GM12878 (cell line): ENCODE data around the gene PIGZ. TPM values are rescaled to one million over a fixed set of nuclear protein-coding genes. Genes with fewer than 3 reads are reported as not detected.
A peak's percentile ranks its signal among the peaks of the same experiment; 100 is the strongest.

Source experiments
- ATAC-seq: fragments of 200-7000 bp; cut with Tn5 transposase; 3 replicates; pipeline ENCODE4 v1.9.1; 2020; ENCODE audit warnings: mild to moderate bottlenecking, moderate library complexity
- BruUV-seq: library from RNA; stranded (reverse); fragments of 400-500 nt; replicated peaks from 2 replicates; lab custom pipeline; 2021; lab: Mats Ljungman, UMichigan
- CTCF ChIA-PET: fragments of 300-600 bp; sonication (Branson Sonifier 250); formaldehyde crosslinking; extraction: SDS; loops from one replicate; lab custom pipeline; 2021; ENCODE audit warnings: inconsistent platforms; lab: Yijun Ruan, JAX
- POLR2A ChIA-PET: fragments of 350-600 bp; formaldehyde crosslinking; extraction: SDS; loops from one replicate; lab custom pipeline; 2021; ENCODE audit warnings: inconsistent platforms; lab: Charles Lee
- RAD21 ChIA-PET: fragments of 300-600 bp; sonication (Branson Sonifier 250); formaldehyde crosslinking; loops from one replicate; lab custom pipeline; 2023; ENCODE audit warnings: antibody characterized with exemption; ENCODE audit not compliant: unreplicated experiment; lab: Charles Lee
- SMC1A ChIA-PET: fragments of 300-600 bp; sonication (Branson Sonifier 250); formaldehyde crosslinking; loops from one replicate; lab custom pipeline; 2023; ENCODE audit not compliant: unreplicated experiment, uncharacterized antibody; lab: Charles Lee
- DNase-seq: peaks from one replicate; pipeline ENCODE4 v3.0.0-alpha.2; 2011; ENCODE audit warnings: low read depth, low spot score
- FAIRE-seq: peaks from 3 replicates; lab custom pipeline; 2011; peaks lifted over from hg19 to GRCh38; lab: Jason Lieb, UNC
- H2AFZ ChIP-seq: 2 replicates; pipeline ENCODE4 v1.6.0; 2011; ENCODE audit warnings: low read depth, low read length, control low read depth; ENCODE audit not compliant: control insufficient read depth
- H3K27ac ChIP-seq: 2 replicates; pipeline ENCODE4 v1.5.1; 2011; ENCODE audit warnings: control low read depth; ENCODE audit not compliant: control insufficient read depth, insufficient read depth
- H3K27me3 ChIP-seq, 2 experiments: replicated peaks in 1 of 2; 2 replicates each; pipeline versions ENCODE4 v1.6.0 to v1.6.1; 2011; ENCODE audit warnings: low read length in 1 of 2; ENCODE audit not compliant: control insufficient read depth in 2 of 2, insufficient read depth in 2 of 2
- H3K36me3 ChIP-seq, 2 experiments: 2 replicates each; pipeline ENCODE4 v1.5.1; 2011; ENCODE audit warnings: low read length in 1 of 2; ENCODE audit not compliant: control insufficient read depth in 2 of 2, insufficient read depth in 2 of 2
- H3K4me1 ChIP-seq: 2 replicates; pipeline ENCODE4 v1.6.1; 2011; ENCODE audit warnings: mild to moderate bottlenecking, low read length, moderate library complexity, mixed read lengths; ENCODE audit not compliant: control insufficient read depth, insufficient read depth
- H3K4me2 ChIP-seq: 2 replicates; pipeline ENCODE4 v1.6.0; 2011; ENCODE audit warnings: control low read depth; ENCODE audit not compliant: control insufficient read depth, insufficient read depth
- H3K4me3 ChIP-seq: fragments of 200-600 bp; sonication (generic); 2 replicates; pipeline ENCODE4 v1.5.1; 2016
- H3K79me2 ChIP-seq: 2 replicates; pipeline ENCODE4 v1.6.0; 2011; ENCODE audit warnings: low read length; ENCODE audit not compliant: control insufficient read depth, insufficient read depth
- H3K9ac ChIP-seq: 2 replicates; pipeline ENCODE4 v1.8.0; 2011; ENCODE audit warnings: low read length, control low read depth, mixed read lengths; ENCODE audit not compliant: control insufficient read depth, insufficient read depth
- H3K9me3 ChIP-seq: replicated peaks from 3 replicates; pipeline ENCODE4 v1.5.1; 2011; ENCODE audit warnings: mild to moderate bottlenecking, low read length; ENCODE audit not compliant: control insufficient read depth, insufficient read depth
- H4K20me1 ChIP-seq: 2 replicates; pipeline ENCODE4 v1.6.0; 2011; ENCODE audit not compliant: control insufficient read depth, insufficient read depth
- GATAD2B ChIP-seq: fragments of 450-650 bp; conservative IDR thresholded peaks from 2 replicates; pipeline ENCODE4 v1.6.1; 2017; ENCODE audit warnings: low read depth, mild to moderate bottlenecking, moderate library complexity
- MXI1 ChIP-seq: fragments of 150-350 bp; IDR thresholded peaks from 2 replicates; pipeline ENCODE4 v1.6.1; 2011; ENCODE audit warnings: low read depth, mild to moderate bottlenecking, inconsistent platforms, low read length, improper control_type of control experiment
- NFXL1 ChIP-seq: fragments of 450-650 bp; IDR thresholded peaks from 2 replicates; pipeline ENCODE4 v1.6.1; 2017; ENCODE audit warnings: antibody characterized with exemption, mild to moderate bottlenecking, borderline replicate concordance
- PML ChIP-seq: IDR thresholded peaks from 2 replicates; pipeline ENCODE4 v1.6.1; 2012; ENCODE audit warnings: low read length, inconsistent platforms
- RAD51 ChIP-seq: fragments of 450-650 bp; IDR thresholded peaks from 2 replicates; pipeline ENCODE4 v1.6.1; 2016; ENCODE audit warnings: moderate library complexity, mild to moderate bottlenecking, inconsistent platforms
- RCOR1 ChIP-seq: conservative IDR thresholded peaks from 2 replicates; pipeline ENCODE4 v1.6.1; 2012; ENCODE audit warnings: low read depth, low read length, improper control_type of control experiment
- SIX5 ChIP-seq: IDR thresholded peaks from 2 replicates; pipeline ENCODE4 v1.6.1; 2011; ENCODE audit warnings: mild to moderate bottlenecking, low read depth, low read length, moderate library complexity; ENCODE audit not compliant: severe bottlenecking
- SP1 ChIP-seq: IDR thresholded peaks from one replicate; pipeline ENCODE4 v1.6.1; 2011; ENCODE audit warnings: low read depth, low read length
- WGBS: methylation state at CpG from one replicate; pipeline ENCODE4 v1.1.6; 2016; ENCODE audit warnings: low lambda C conversion rate; ENCODE audit not compliant: insufficient replicate concordance, insufficient coverage; ENCODE audit errors: missing lambda C conversion rate; 5-methylcytosine and 5-hydroxymethylcytosine counted together
- in situ Hi-C: fragments of 300-500 bp; cut with MboI; formaldehyde crosslinking; loops from 9 replicates; pipeline ENCODE4 v1.14.3; 2018; ENCODE audit warnings: mixed read lengths
- intact Hi-C: fragments of 100-400 bp; cut with micrococcal nuclease; formaldehyde crosslinking; loops from one replicate; pipeline ENCODE4 v1.14.2; 2022; ENCODE audit not compliant: unreplicated experiment
- polyA plus RNA-seq, 11 experiments: library from polyadenylated mRNA; depleted of rRNA in 4 of 11; unstranded in 6 of 11; stranded (reverse) in 5 of 11; fragments of >200 nt; fragmentation: Nextera tagmentation in 4 of 11; fragmentation: Illumina TruSeq in 1 of 11; extraction: Ambion mirVana in 4 of 11; extraction: Trizol in 1 of 11; gene quantifications; 1 replicate in 1 of 11; 2 replicates in 10 of 11; pipeline versions ENCODE4 v1.2.1 to v1.2.3, GENCODE V29; 2011 to 2016; ENCODE audit warnings: inconsistent platforms in 2 of 11, missing spikeins in 2 of 11, low read depth in 1 of 11
- total RNA-seq, 4 experiments: library from RNA; depleted of rRNA in 3 of 4; stranded (reverse); fragments of >200 nt in 3 of 4; fragmentation: Illumina TruSeq in 1 of 4; extraction: Trizol in 1 of 4; gene quantifications; 2 replicates each; pipeline versions ENCODE4 v1.2.1 to v1.2.3, GENCODE V29; 2013 to 2021

The PIGZ gene
- total and polyA plus RNA-seq, 10 of the 15 experiments (the other 5 are each of a cell fraction or from before 2014, with no cell fraction given), result 0.06 to 1.2 (median 0.64) TPM

DNA sequence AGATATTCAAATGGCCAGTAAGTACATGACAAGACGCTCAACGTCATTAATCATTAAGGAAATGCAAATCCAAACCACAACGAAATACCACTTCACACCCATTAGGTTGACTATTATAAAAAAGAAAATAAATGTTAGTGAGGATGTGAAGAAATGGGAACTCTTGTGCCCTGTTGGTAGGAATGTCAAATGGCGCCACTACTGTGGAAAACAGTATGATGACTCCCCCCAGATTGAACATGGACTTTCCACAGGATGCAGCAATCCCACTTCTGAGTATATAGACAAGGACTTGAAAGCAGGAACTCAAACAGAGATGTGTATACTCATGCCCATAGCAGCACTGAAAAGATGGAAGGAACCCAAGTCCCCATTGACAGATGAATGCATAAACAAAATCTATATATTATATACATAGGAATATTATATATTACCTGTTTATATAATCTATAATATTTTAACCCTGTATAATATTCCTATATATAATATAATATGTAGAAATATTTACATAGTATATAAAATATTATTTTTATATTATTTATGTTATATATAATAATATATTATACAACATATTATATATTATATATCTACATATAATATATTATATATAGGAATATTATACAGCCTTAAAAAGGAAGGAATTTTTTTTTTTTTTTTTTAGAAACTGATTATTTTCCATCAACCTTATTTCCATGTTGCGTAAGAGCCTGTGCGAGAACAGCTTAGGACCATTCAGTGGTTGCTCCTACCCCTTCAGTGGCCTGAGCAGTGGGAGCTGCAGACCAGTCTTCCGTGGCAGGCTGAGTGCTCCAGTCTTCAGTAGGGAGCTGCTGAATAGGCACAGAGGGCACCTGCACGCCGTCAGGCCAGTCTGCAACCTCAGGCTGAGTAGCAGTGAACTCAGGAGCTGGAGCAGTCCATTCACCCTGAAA is 17.6 kb upstream of the PIGZ start:
- TF ChIP-seq SP1 (no peak), MXI1 (no peak), SIX5 (no peak), NFXL1 (no peak), PML (no peak), RCOR1 (no peak), RAD51 (no peak), GATAD2B (no peak)
- RAD21 ChIA-PET, result no interaction called here
- in situ Hi-C loops (loop anchor here (25.0 kb wide), 1 partner anchor 526 kb away; no protein-coding TSS in a partner anchor), intact Hi-C loops (no loop called here)
- Histone ChIP-seq H4K20me1 (no peaks in the 10 kb centered on the region), H2AFZ (no peak overlapping the region), H3K9ac (no peak overlapping the region), H3K36me3 (no peaks in the 10 kb centered on the region), H3K27me3 (no peaks in the 10 kb centered on the region), H3K9me3 (peaks cover 6% of the 10 kb centered on the region), H3K79me2 (no peaks in the 10 kb centered on the region), H3K4me1 (peaks cover 3% of the 10 kb centered on the region; the same call in 1 of the 2 replicates), H3K4me2 (no peak overlapping the region), H3K4me3 (no peak overlapping the region), H3K27ac (no peak overlapping the region)
- BruUV-seq, result no TSS peak
- FAIRE-seq (no peak), ATAC-seq (0 out of 3 replicates have a peak, but pooled peaks have one; percentile 25), DNase-seq (no peak)
- SMC1A ChIA-PET, result interaction anchor here (1.3 kb wide), 1 partner anchor 203 kb away, joined by 3 read pairs; no protein-coding TSS in a partner anchor
- WGBS, result 57% methylated on average over 9 of the region's 9 CpGs
- CTCF ChIA-PET, result interaction anchor here (0.8 to 1.1 kb wide), 2 partner anchors 23 to 43 kb away, joined by 3 read pairs; partner anchors contain the start of gene MELTF
- POLR2A ChIA-PET, result no interaction called here
